ENCODE measurements around the gene ANO6.

- TF ChIP-seq POLR2A (IDR thresholded peaks at IDR 0.05; ENCODE audit: low read depth, low read length), result no peak
- TF ChIP-seq POLR2AphosphoS5 (IDR thresholded peaks at IDR 0.05; ENCODE audit: low read depth, low read length), result no peak
- no peak for TF ChIP-seq TAF1 (IDR thresholded peaks at IDR 0.05; ENCODE audit: low read depth, low read length)
- TF ChIP-seq SPI1 (IDR thresholded peaks at IDR 0.05; ENCODE audit: low read depth, low read length), result no peak
- TF ChIP-seq POU2F2 (IDR thresholded peaks at IDR 0.05; ENCODE audit: low read depth, low read length), result no peak
These were observed 4.6 kb downstream of the ANO6 start for GRCh38 chr12:45220363-45220931.

Measured in GM12891 (cell line).